Effector memory CD4-positive, alpha-beta T cell (primary cell): ENCODE results near the gene SLC5A11.

ENCODE experiments used
- DNase-seq, 3 donors: peaks; one replicate each; pipeline ENCODE4 v3.0.0-alpha.2; 2020
- H3K27ac ChIP-seq: 2 replicates; pipeline ENCODE4 v1.7.0; 2013; ENCODE audit warnings: mild to moderate bottlenecking, low read length, moderate library complexity; ENCODE audit not compliant: insufficient read depth, poor library complexity, severe bottlenecking
- H3K27me3 ChIP-seq: replicated peaks from 2 replicates; pipeline ENCODE4 v1.7.0; 2013; ENCODE audit warnings: mild to moderate bottlenecking, low read length; ENCODE audit not compliant: insufficient read depth, control insufficient read depth, poor library complexity, severe bottlenecking
- H3K36me3 ChIP-seq: 2 replicates; pipeline ENCODE4 v1.7.0; 2013; ENCODE audit warnings: mild to moderate bottlenecking, low read length, moderate library complexity; ENCODE audit not compliant: control insufficient read depth, insufficient read depth
- H3K4me1 ChIP-seq: 2 replicates; pipeline ENCODE4 v1.7.0; 2013; ENCODE audit warnings: low read length, mild to moderate bottlenecking; ENCODE audit not compliant: control insufficient read depth, insufficient read depth, poor library complexity, severe bottlenecking
- H3K4me3 ChIP-seq: 2 replicates; pipeline ENCODE4 v1.7.0; 2013; ENCODE audit warnings: low read length, low read depth, mild to moderate bottlenecking; ENCODE audit not compliant: insufficient read depth, poor library complexity, severe bottlenecking
- H3K9me3 ChIP-seq: 2 replicates; pipeline ENCODE4 v1.7.0; 2013; ENCODE audit warnings: mild to moderate bottlenecking, low read length, moderate library complexity; ENCODE audit not compliant: control insufficient read depth

SLC5A11 gene

GRCh38 chr16:24847358-24847664 lies 1.5 kb downstream of the SLC5A11 start:
- no peak for DNase-seq
- H3K36me3 ChIP-seq, result no peaks in the 10 kb centered on the region
- no peak overlapping the region for H3K27ac ChIP-seq
- no peaks in the 10 kb centered on the region for H3K4me1 ChIP-seq
- no peaks in the 10 kb centered on the region for H3K9me3 ChIP-seq
- no peak overlapping the region for H3K4me3 ChIP-seq
- no peaks in the 10 kb centered on the region for H3K27me3 ChIP-seq

- no peak overlapping the region for H3K27ac ChIP-seq
- H3K9me3 ChIP-seq, result no peaks in the 10 kb centered on the region
- no peaks in the 10 kb centered on the region for H3K27me3 ChIP-seq
- no peak for DNase-seq
- no peaks in the 10 kb centered on the region for H3K36me3 ChIP-seq
- H3K4me3 ChIP-seq, result no peak overlapping the region
- H3K4me1 ChIP-seq, result no peaks in the 10 kb centered on the region
Observed at GRCh38 chr16:24848065-24848464, 2.3 kb downstream of the SLC5A11 start.

GRCh38 chr16:24849641-24850040 lies 3.9 kb downstream of the SLC5A11 start:
- Histone ChIP-seq H3K4me1 (no peaks in the 10 kb centered on the region), H3K9me3 (no peaks in the 10 kb centered on the region), H3K36me3 (no peaks in the 10 kb centered on the region), H3K27me3 (no peaks in the 10 kb centered on the region), H3K4me3 (no peak overlapping the region), H3K27ac (no peak overlapping the region)
- DNase-seq, result no peak

GRCh38 chr16:24850289-24850938 lies 4.7 kb downstream of the SLC5A11 start:
- DNase-seq, result no peak
- no peak overlapping the region for H3K27ac ChIP-seq
- no peak overlapping the region for H3K4me3 ChIP-seq
- no peaks in the 10 kb centered on the region for H3K4me1 ChIP-seq
- H3K27me3 ChIP-seq, result no peaks in the 10 kb centered on the region
- H3K9me3 ChIP-seq, result no peaks in the 10 kb centered on the region
- no peaks in the 10 kb centered on the region for H3K36me3 ChIP-seq

GRCh38 chr16:24851700-24852099 lies 5.9 kb downstream of the SLC5A11 start:
- no peak overlapping the region for H3K4me3 ChIP-seq
- DNase-seq, result no peak
- no peaks in the 10 kb centered on the region for H3K4me1 ChIP-seq
- H3K9me3 ChIP-seq, result no peaks in the 10 kb centered on the region
- no peaks in the 10 kb centered on the region for H3K36me3 ChIP-seq
- H3K27me3 ChIP-seq, result no peaks in the 10 kb centered on the region
- H3K27ac ChIP-seq, result no peak overlapping the region

- Histone ChIP-seq H3K36me3 (no peaks in the 10 kb centered on the region), H3K27me3 (no peaks in the 10 kb centered on the region), H3K4me1 (no peaks in the 10 kb centered on the region), H3K27ac (no peak overlapping the region), H3K9me3 (no peaks in the 10 kb centered on the region), H3K4me3 (no peak overlapping the region)
- no peak for DNase-seq
Observed at GRCh38 chr16:24852281-24852721, 6.5 kb downstream of the SLC5A11 start.

GRCh38 chr16:24853169-24853824 lies 7.5 kb downstream of the SLC5A11 start:
- Histone ChIP-seq H3K9me3 (no peaks in the 10 kb centered on the region), H3K4me1 (no peaks in the 10 kb centered on the region), H3K4me3 (no peak overlapping the region), H3K36me3 (no peaks in the 10 kb centered on the region), H3K27me3 (no peaks in the 10 kb centered on the region), H3K27ac (no peak overlapping the region)
- no peak for DNase-seq

- no peaks in the 10 kb centered on the region for H3K9me3 ChIP-seq
- H3K4me3 ChIP-seq, result no peak overlapping the region
- no peaks in the 10 kb centered on the region for H3K4me1 ChIP-seq
- no peak for DNase-seq
- H3K27me3 ChIP-seq, result no peaks in the 10 kb centered on the region
- no peaks in the 10 kb centered on the region for H3K36me3 ChIP-seq
- no peak overlapping the region for H3K27ac ChIP-seq
Observed at GRCh38 chr16:24853830-24854229, 8.1 kb downstream of the SLC5A11 start.

- no peaks in the 10 kb centered on the region for H3K36me3 ChIP-seq
- H3K9me3 ChIP-seq, result no peaks in the 10 kb centered on the region
- H3K4me1 ChIP-seq, result no peaks in the 10 kb centered on the region
- H3K27ac ChIP-seq, result no peak overlapping the region
- H3K4me3 ChIP-seq, result no peak overlapping the region
- no peak for DNase-seq
- no peaks in the 10 kb centered on the region for H3K27me3 ChIP-seq
Observed at GRCh38 chr16:24854607-24855171, 8.9 kb downstream of the SLC5A11 start.

- H3K36me3 ChIP-seq, result no peaks in the 10 kb centered on the region
- no peaks in the 10 kb centered on the region for H3K9me3 ChIP-seq
Observed at GRCh38 chr16:24855678-24856077, 9.9 kb downstream of the SLC5A11 start.

More at GRCh38 chr16:24855678-24856077, 9.9 kb downstream of the SLC5A11 start:
- H3K4me1 ChIP-seq, result no peaks in the 10 kb centered on the region
- no peaks in the 10 kb centered on the region for H3K27me3 ChIP-seq
- H3K4me3 ChIP-seq, result no peak overlapping the region
- no peak for DNase-seq
- no peak overlapping the region for H3K27ac ChIP-seq
